ENCODE data around the gene RYR2.

- no peak for TF ChIP-seq CTCF (IDR thresholded peaks at IDR 0.05)
- TF ChIP-seq POLR2A (IDR thresholded peaks at IDR 0.05): no peak
Observed at GRCh38 chr1:237244778-237245177, 202.8 kb downstream of the RYR2 start.

All from esophagus squamous epithelium (tissue), 4 donors.